MM.1S (cell line): ENCODE results near the gene FGF21.

Source experiments
- DNase-seq: peaks from one replicate; pipeline ENCODE4 v3.0.0-alpha.2; 2015
- H2AFZ ChIP-seq: fragments of 300-600 bp; sonication (generic); 2 replicates; pipeline ENCODE4 v1.6.0; 2016; ENCODE audit warnings: antibody characterized with exemption, low read length
- H3F3A ChIP-seq: fragments of 300-600 bp; sonication (generic); 2 replicates; pipeline ENCODE4 v1.6.1; 2016; ENCODE audit warnings: mild to moderate bottlenecking, antibody characterized with exemption, low read length, moderate library complexity, mixed read lengths; ENCODE audit not compliant: insufficient read depth
- H3K27ac ChIP-seq: fragments of 300-600 bp; sonication (generic); 2 replicates; pipeline ENCODE4 v1.5.1; 2016; ENCODE audit warnings: mild to moderate bottlenecking, low read length
- H3K27me3 ChIP-seq: fragments of 300-600 bp; sonication (generic); replicated peaks from 2 replicates; pipeline ENCODE4 v1.6.0; 2016; ENCODE audit warnings: low read length; ENCODE audit not compliant: insufficient read depth
- H3K36me3 ChIP-seq: fragments of 300-600 bp; sonication (generic); replicated peaks from 2 replicates; pipeline ENCODE4 v1.6.1; 2016; ENCODE audit warnings: mild to moderate bottlenecking, low read length, mixed read lengths; ENCODE audit not compliant: insufficient read depth
- H3K4me1 ChIP-seq: fragments of 300-600 bp; sonication (generic); 2 replicates; pipeline ENCODE4 v1.6.1; 2016; ENCODE audit warnings: low read length, mixed read lengths
- H3K4me2 ChIP-seq: fragments of 300-600 bp; sonication (generic); 2 replicates; pipeline ENCODE4 v1.6.0; 2016; ENCODE audit warnings: low read depth, low read length
- H3K4me3 ChIP-seq: fragments of 300-600 bp; sonication (generic); 2 replicates; pipeline ENCODE4 v1.5.1; 2016; ENCODE audit warnings: low read length, mixed read lengths
- H3K79me2 ChIP-seq: fragments of 300-600 bp; sonication (generic); 2 replicates; pipeline ENCODE4 v1.6.1; 2016; ENCODE audit warnings: mixed run types, low read length, mixed read lengths
- H3K9ac ChIP-seq: fragments of 300-600 bp; sonication (generic); 2 replicates; pipeline ENCODE4 v1.6.1; 2016; ENCODE audit warnings: low read length, mixed read lengths
- H3K9me2 ChIP-seq: fragments of 300-600 bp; sonication (generic); replicated peaks from 2 replicates; pipeline ENCODE4 v1.6.1; 2016; ENCODE audit warnings: mild to moderate bottlenecking, low read length, mixed read lengths; ENCODE audit not compliant: insufficient read depth
- H3K9me3 ChIP-seq: fragments of 300-600 bp; sonication (generic); replicated peaks from 2 replicates; pipeline ENCODE4 v1.6.1; 2016; ENCODE audit warnings: mild to moderate bottlenecking, low read length, mixed read lengths; ENCODE audit not compliant: insufficient read depth
- H4K20me1 ChIP-seq: fragments of 300-600 bp; sonication (generic); 2 replicates; pipeline ENCODE4 v1.6.1; 2016; ENCODE audit warnings: mild to moderate bottlenecking, low read length, moderate library complexity, mixed read lengths; ENCODE audit not compliant: insufficient read depth
- EZH2 ChIP-seq: fragments of 300-600 bp; sonication (generic); optimal IDR thresholded peaks from 2 replicates; pipeline ENCODE3; 2017; ENCODE audit warnings: low read depth, mild to moderate bottlenecking, antibody characterized with exemption, low read length, mixed read lengths
- EZH2phosphoT487 ChIP-seq: fragments of 300-600 bp; sonication (generic); IDR thresholded peaks from 2 replicates; pipeline ENCODE4 v1.6.1; 2018; ENCODE audit warnings: antibody characterized with exemption, low read length
- TF ChIP-seq, protein P1 (sequence below): fragments of 300-600 bp; sonication (generic); IDR thresholded peaks from 2 replicates; pipeline ENCODE4 v1.5.1; 2016; ENCODE audit warnings: antibody characterized with exemption, low read length, mixed read lengths

The FGF21 gene

GRCh38 chr19:48768994-48769713 is 13.8 kb downstream of the FGF21 start:
- H3K9me2 ChIP-seq: no peaks in the 10 kb centered on the region
- H3F3A ChIP-seq: no peaks in the 10 kb centered on the region
- no peaks in the 10 kb centered on the region for H3K9me3 ChIP-seq
- no peak for DNase-seq
- H3K4me3 ChIP-seq: no peak overlapping the region
- no peaks in the 10 kb centered on the region for H3K4me1 ChIP-seq
- H4K20me1 ChIP-seq: no peaks in the 10 kb centered on the region
- H3K36me3 ChIP-seq: no peaks in the 10 kb centered on the region
- H3K27me3 ChIP-seq: peaks cover 85% of the 10 kb centered on the region
- no peaks in the 10 kb centered on the region for H3K79me2 ChIP-seq
- H3K27ac ChIP-seq: no peak overlapping the region
- TF ChIP-seq, protein P1, sequence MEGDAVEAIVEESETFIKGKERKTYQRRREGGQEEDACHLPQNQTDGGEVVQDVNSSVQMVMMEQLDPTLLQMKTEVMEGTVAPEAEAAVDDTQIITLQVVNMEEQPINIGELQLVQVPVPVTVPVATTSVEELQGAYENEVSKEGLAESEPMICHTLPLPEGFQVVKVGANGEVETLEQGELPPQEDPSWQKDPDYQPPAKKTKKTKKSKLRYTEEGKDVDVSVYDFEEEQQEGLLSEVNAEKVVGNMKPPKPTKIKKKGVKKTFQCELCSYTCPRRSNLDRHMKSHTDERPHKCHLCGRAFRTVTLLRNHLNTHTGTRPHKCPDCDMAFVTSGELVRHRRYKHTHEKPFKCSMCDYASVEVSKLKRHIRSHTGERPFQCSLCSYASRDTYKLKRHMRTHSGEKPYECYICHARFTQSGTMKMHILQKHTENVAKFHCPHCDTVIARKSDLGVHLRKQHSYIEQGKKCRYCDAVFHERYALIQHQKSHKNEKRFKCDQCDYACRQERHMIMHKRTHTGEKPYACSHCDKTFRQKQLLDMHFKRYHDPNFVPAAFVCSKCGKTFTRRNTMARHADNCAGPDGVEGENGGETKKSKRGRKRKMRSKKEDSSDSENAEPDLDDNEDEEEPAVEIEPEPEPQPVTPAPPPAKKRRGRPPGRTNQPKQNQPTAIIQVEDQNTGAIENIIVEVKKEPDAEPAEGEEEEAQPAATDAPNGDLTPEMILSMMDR: no peak
- no peak for TF ChIP-seq EZH2
- no peak for TF ChIP-seq EZH2phosphoT487
- no peak overlapping the region for H3K4me2 ChIP-seq
- no peak overlapping the region for H3K9ac ChIP-seq
- H2AFZ ChIP-seq: no peak overlapping the region

DNA sequence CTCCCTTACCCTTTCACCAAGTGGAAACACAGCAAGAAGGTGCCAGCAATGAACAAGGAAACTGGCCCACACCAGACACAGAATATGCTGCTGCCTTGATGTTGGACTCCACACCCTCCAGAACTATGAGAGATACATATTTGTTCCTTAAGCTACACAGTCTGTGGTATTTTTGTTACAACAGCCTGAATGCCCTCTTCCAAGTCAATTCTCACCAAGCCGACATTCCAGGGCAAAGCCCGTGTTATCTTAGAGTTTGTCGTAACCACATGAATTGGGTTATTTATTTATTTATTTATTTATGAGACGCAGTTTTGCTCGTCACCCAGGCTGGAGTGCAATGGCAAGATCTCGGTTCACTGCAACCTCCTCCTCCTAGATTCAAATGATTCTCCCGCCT is 14.9 kb downstream of the FGF21 start:
- Histone ChIP-seq H3F3A (no peaks in the 10 kb centered on the region), H2AFZ (no peak overlapping the region)
- TF ChIP-seq, protein P1: no peak
- TF ChIP-seq EZH2 (no peak), EZH2phosphoT487 (no peak)

GRCh38 chr19:48770734-48771472 is 15.6 kb downstream of the FGF21 start:
- Histone ChIP-seq H3K4me3 (no peak overlapping the region), H3K4me1 (no peaks in the 10 kb centered on the region), H3K27ac (no peak overlapping the region), H3K4me2 (0 out of 2 replicates have a peak overlapping the region, but pooled peaks have one; percentile 4), H3F3A (no peaks in the 10 kb centered on the region), H3K9me2 (no peaks in the 10 kb centered on the region), H4K20me1 (no peaks in the 10 kb centered on the region), H3K79me2 (no peaks in the 10 kb centered on the region), H3K9ac (no peak overlapping the region), H3K9me3 (no peaks in the 10 kb centered on the region), H3K27me3 (peaks cover 68% of the 10 kb centered on the region), H3K36me3 (no peaks in the 10 kb centered on the region), H2AFZ (no peak overlapping the region)
- TF ChIP-seq EZH2phosphoT487: no peak
- TF ChIP-seq, protein P1: no peak
- no peak for TF ChIP-seq EZH2
- DNase-seq: no peak

More for the DNA sequence above, 14.9 kb downstream of the FGF21 start:
- Histone ChIP-seq H3K9me2 (no peaks in the 10 kb centered on the region), H3K27me3 (peaks cover 74% of the 10 kb centered on the region), H3K9me3 (no peaks in the 10 kb centered on the region), H3K4me3 (no peak overlapping the region), H4K20me1 (no peaks in the 10 kb centered on the region), H3K4me2 (no peak overlapping the region), H3K9ac (no peak overlapping the region), H3K79me2 (no peaks in the 10 kb centered on the region), H3K4me1 (no peaks in the 10 kb centered on the region), H3K27ac (no peak overlapping the region), H3K36me3 (no peaks in the 10 kb centered on the region)
- no peak for DNase-seq
